HCT116 (cell line): ENCODE data around the gene CAST. TPM values are rescaled to one million over a fixed set of nuclear protein-coding genes. Genes with fewer than 3 reads are reported as not detected.

ENCODE experiments used
- ATAC-seq: fragments of 200-7000 bp; cut with Tn5 transposase; 2 replicates; pipeline ENCODE4 v1.9.1; 2020; ENCODE audit warnings: mild to moderate bottlenecking, moderate library complexity
- BruUV-seq: library from RNA; stranded (reverse); fragments of 400-500 nt; replicated peaks from 2 replicates; lab custom pipeline; 2021; lab: Mats Ljungman, UMichigan
- CTCF ChIA-PET: fragments of 300-600 bp; sonication (Branson Sonifier 250); formaldehyde crosslinking; loops from one replicate; lab custom pipeline; 2021; ENCODE audit warnings: antibody characterized with exemption; lab: Charles Lee
- POLR2A ChIA-PET: fragments of 300-600, 350-600 bp; sonication (Branson Sonifier 250); formaldehyde crosslinking; loops from one replicate; lab custom pipeline; 2021; ENCODE audit warnings: antibody characterized with exemption; lab: Charles Lee
- RAD21 ChIA-PET, 2 experiments: fragments of 300-600 bp; sonication (Branson Sonifier 250); formaldehyde crosslinking; loops; one replicate each; lab custom pipeline; 2023; ENCODE audit warnings: low total read pairs in 2 of 2; ENCODE audit not compliant: uncharacterized antibody in 2 of 2, unreplicated experiment in 2 of 2, low non-redundant PET in 1 of 2; lab: Charles Lee
- DNase-seq: peaks from one replicate; pipeline ENCODE4 v3.0.0-alpha.2; 2010; ENCODE audit warnings: low read depth, low spot score
- H2AFZ ChIP-seq: fragments of 200-600 bp; shearing (Covaris generic), sonication (generic); 2 replicates; pipeline ENCODE4 v1.6.1; 2017; ENCODE audit warnings: low read depth, mixed run types, mixed read lengths, antibody characterized with exemption, low read length; ENCODE audit not compliant: poor library complexity, severe bottlenecking
- H3K27ac ChIP-seq: 2 replicates; pipeline ENCODE4 v1.5.1; 2012; ENCODE audit warnings: low read depth, low read length
- H3K27me3 ChIP-seq: fragments of 200-600 bp; sonication (generic); 2 replicates; pipeline ENCODE4 v1.6.1; 2016; ENCODE audit warnings: mixed run types, low read length, mixed read lengths; ENCODE audit not compliant: insufficient read depth
- H3K36me3 ChIP-seq, 2 experiments: fragments of 200-500 bp in 1 of 2; fragments of 200-600 bp in 1 of 2; sonication (Bioruptor generic) in 1 of 2; sonication (generic) in 1 of 2; 2 replicates each; pipeline versions ENCODE4 v1.5.1 to v1.6.1; 2014 to 2016; ENCODE audit warnings: low read length in 2 of 2, inconsistent platforms in 1 of 2, mixed read lengths in 1 of 2, mixed run types in 1 of 2; ENCODE audit not compliant: insufficient read depth in 2 of 2, control insufficient read depth in 1 of 2
- H3K4me1 ChIP-seq, 2 experiments: fragments of 200-600 bp in 1 of 2; sonication (generic) in 1 of 2; 2 replicates each; pipeline versions ENCODE4 v1.5.1 to v1.6.1; 2012 to 2017; ENCODE audit warnings: low read length in 2 of 2, inconsistent platforms in 1 of 2, mild to moderate bottlenecking in 1 of 2, mixed read lengths in 1 of 2, mixed run types in 1 of 2, moderate library complexity in 1 of 2; ENCODE audit not compliant: insufficient read depth in 2 of 2, control insufficient read depth in 1 of 2
- H3K4me2 ChIP-seq: fragments of 200-600 bp; sonication (generic); 2 replicates; pipeline ENCODE4 v1.6.1; 2017; ENCODE audit warnings: mixed run types, low read length, mixed read lengths
- H3K4me3 ChIP-seq, 2 experiments: fragments of 200-600 bp in 1 of 2; sonication (generic) in 1 of 2; replicated peaks in 1 of 2; 2 replicates each; pipeline ENCODE4 v1.5.1; 2011 to 2016; ENCODE audit warnings: low read length in 2 of 2, control low read depth in 1 of 2, low read depth in 1 of 2, mild to moderate bottlenecking in 1 of 2, mixed read lengths in 1 of 2, mixed run types in 1 of 2
- H3K79me2 ChIP-seq: fragments of 200-600 bp; sonication (generic); 2 replicates; pipeline ENCODE4 v1.6.1; 2017; ENCODE audit warnings: mild to moderate bottlenecking, mixed run types, low read length, moderate library complexity, mixed read lengths; ENCODE audit not compliant: insufficient read depth
- H3K9ac ChIP-seq: fragments of 200-600 bp; sonication (generic); 2 replicates; pipeline ENCODE4 v1.6.1; 2016; ENCODE audit warnings: low read length, mixed read lengths
- H3K9me2 ChIP-seq: fragments of 200-600 bp; sonication (generic), shearing (Covaris generic); 2 replicates; pipeline ENCODE4 v1.6.1; 2017; ENCODE audit warnings: mixed run types, mild to moderate bottlenecking, moderate library complexity; ENCODE audit not compliant: insufficient read depth
- H3K9me3 ChIP-seq, 2 experiments: fragments of 200-500 bp in 1 of 2; fragments of 200-600 bp in 1 of 2; sonication (Bioruptor generic) in 1 of 2; sonication (generic) in 1 of 2; 2 replicates each; pipeline ENCODE4 v1.6.1; 2014 to 2017; ENCODE audit warnings: low read length in 2 of 2, mixed read lengths in 2 of 2, inconsistent platforms in 1 of 2, low read depth in 1 of 2, mild to moderate bottlenecking in 1 of 2, mixed run types in 1 of 2, moderate library complexity in 1 of 2; ENCODE audit not compliant: control insufficient read depth in 1 of 2, insufficient read depth in 1 of 2
- H4K20me1 ChIP-seq: fragments of 200-600 bp; sonication (generic), shearing (Covaris generic); 2 replicates; pipeline ENCODE4 v1.6.1; 2017; ENCODE audit warnings: mixed run types, mild to moderate bottlenecking, moderate library complexity; ENCODE audit not compliant: insufficient read depth
- CTCF ChIP-seq, 3 experiments: fragments of 200-600 bp in 1 of 3; sonication (generic) in 1 of 3; IDR thresholded peaks in 2 of 3; conservative IDR thresholded peaks in 1 of 3; 2 replicates each; pipeline ENCODE4 v1.5.1; 2012 to 2017; ENCODE audit warnings: low read depth in 2 of 3, low read length in 2 of 3, antibody characterized with exemption in 1 of 3, borderline replicate concordance in 1 of 3, control low read depth in 1 of 3, mild to moderate bottlenecking in 1 of 3, mixed read lengths in 1 of 3, mixed run types in 1 of 3, moderate library complexity in 1 of 3; ENCODE audit not compliant: insufficient read depth in 1 of 3
- POLR2A ChIP-seq: IDR thresholded peaks from 2 replicates; pipeline ENCODE4 v1.7.0; 2011; ENCODE audit warnings: borderline replicate concordance; ENCODE audit not compliant: insufficient read depth, insufficient read length; ENCODE audit errors: extremely low read depth
- REST ChIP-seq: IDR thresholded peaks from 2 replicates; pipeline ENCODE4 v1.6.1; 2012; ENCODE audit warnings: low read depth
- SIN3A ChIP-seq: IDR thresholded peaks from 2 replicates; pipeline ENCODE4 v1.6.1; 2012; ENCODE audit warnings: low read depth
- SP1 ChIP-seq: IDR thresholded peaks from 2 replicates; pipeline ENCODE4 v1.6.1; 2012; ENCODE audit warnings: low read depth
- TCF7L2 ChIP-seq: IDR thresholded peaks from 2 replicates; pipeline ENCODE4 v1.7.0; 2011; ENCODE audit warnings: borderline replicate concordance, inconsistent platforms; ENCODE audit not compliant: insufficient read depth, insufficient read length; ENCODE audit errors: extremely low read depth
- YY1 ChIP-seq: IDR thresholded peaks from 2 replicates; pipeline ENCODE4 v1.6.1; 2011; ENCODE audit warnings: low read length, low read depth, moderate library complexity, mild to moderate bottlenecking; ENCODE audit not compliant: insufficient replicate concordance; ENCODE audit errors: extremely low read depth
- ZFX ChIP-seq: fragments of 450-650 bp; IDR thresholded peaks from 2 replicates; pipeline ENCODE4 v1.6.1; 2017
- ZNF274 ChIP-seq: fragments of 200-500 bp; sonication (Bioruptor generic); IDR thresholded peaks from 2 replicates; pipeline ENCODE4 v1.6.1; 2014; ENCODE audit warnings: mild to moderate bottlenecking, low read depth, low read length, inconsistent platforms
- intact Hi-C: fragments of 100-400 bp; cut with micrococcal nuclease; formaldehyde crosslinking; loops from 2 replicates; pipeline ENCODE4 v1.10.0; 2022
- total RNA-seq: library from RNA; stranded (reverse); gene quantifications from one replicate; pipeline ENCODE4 v1.2.1, GENCODE V29; 2021; ENCODE audit not compliant: unreplicated experiment

CAST gene
- total RNA-seq, 1 experiment from 2014 or later = 142 TPM

- H3K4me3 ChIP-seq = no peak overlapping the region
- ChIA-PET CTCF (interaction anchor here (0.6 to 2.2 kb wide), 4 partner anchors 9 to 441 kb away, joined by 3 to 9 read pairs (median 4); no protein-coding TSS in a partner anchor), POLR2A (no interaction called here), RAD21 (no interaction called here)
- peaks cover 59% of the 10 kb centered on the region for H3K79me2 ChIP-seq
- no peaks in the 10 kb centered on the region; a peak in 1 of 4 replicates for H3K4me1 ChIP-seq
- no peaks in the 10 kb centered on the region for H3K9me2 ChIP-seq
- H3K9me3 ChIP-seq = no peaks in the 10 kb centered on the region
- intact Hi-C loops = loop anchor here (10.0 kb wide), 1 partner anchor 376 kb away; no protein-coding TSS in a partner anchor
- no peak overlapping the region for H2AFZ ChIP-seq
- no peak overlapping the region for H3K27ac ChIP-seq
- DNase-seq = no peak
- no peaks in the 10 kb centered on the region for H3K36me3 ChIP-seq
- no TSS peak for BruUV-seq
- TF ChIP-seq CTCF (IDR thresholded peaks at IDR 0.05 in 2 of 3, conservative IDR thresholded peaks at IDR 0.05 in 1 of 3; ENCODE audit: borderline replicate concordance in 1 of 3, insufficient read depth in 1 of 3, low read depth in 2 of 3, low read length in 2 of 3) = peak in 2 of 3 experiments; percentile 18 to 38; a peak in 2 of 6 replicates
- TF ChIP-seq TCF7L2 = no peak
- peak; percentile 80 for ATAC-seq
- H3K4me2 ChIP-seq = no peak overlapping the region
- H3K27me3 ChIP-seq = no peaks in the 10 kb centered on the region
- no peaks in the 10 kb centered on the region for H4K20me1 ChIP-seq
- H3K9ac ChIP-seq = no peak overlapping the region
Observed at GRCh38 chr5:96720408-96720807, 58.2 kb downstream of the CAST start.

GRCh38 chr5:96721351-96721977 is 59.3 kb downstream of the CAST start:
- intact Hi-C loops = loop anchor here (10.0 kb wide), 1 partner anchor 377 kb away; no protein-coding TSS in a partner anchor
- Histone ChIP-seq H4K20me1 (0 out of 2 replicates have a peak, but pooled peaks cover 5% of the 10 kb centered on the region), H3K4me3 (no peak overlapping the region), H3K9me3 (no peaks in the 10 kb centered on the region), H3K4me2 (no peak overlapping the region), H3K9ac (no peak overlapping the region), H3K27me3 (no peaks in the 10 kb centered on the region), H3K36me3 (no peaks in the 10 kb centered on the region), H3K9me2 (no peaks in the 10 kb centered on the region), H3K4me1 (no peaks in the 10 kb centered on the region; a peak in 1 of 4 replicates), H3K79me2 (peaks cover 53% of the 10 kb centered on the region), H2AFZ (no peak overlapping the region), H3K27ac (no peak overlapping the region)
- ChIA-PET POLR2A (no interaction called here), RAD21 (no interaction called here), CTCF (interaction anchor here (1.6 to 2.2 kb wide), 2 partner anchors 31 to 107 kb away, joined by 3 to 9 read pairs; no protein-coding TSS in a partner anchor)
- ATAC-seq = no peak
- BruUV-seq = no TSS peak
- TF ChIP-seq ZNF274 (no peak), SIN3A (no peak), ZFX (no peak), POLR2A (no peak), REST (no peak), YY1 (no peak), SP1 (no peak)
- no peak for DNase-seq
